HCT116 (cell line): ENCODE results near the gene LRSAM1. TPM values are rescaled to one million over a fixed set of nuclear protein-coding genes. Genes with fewer than 3 reads are reported as not detected.

Experiments
- ATAC-seq: fragments of 200-7000 bp; cut with Tn5 transposase; 2 replicates; pipeline ENCODE4 v1.9.1; 2020; ENCODE audit warnings: mild to moderate bottlenecking, moderate library complexity
- BruUV-seq: library from RNA; stranded (reverse); fragments of 400-500 nt; replicated peaks from 2 replicates; lab custom pipeline; 2021; lab: Mats Ljungman, UMichigan
- CTCF ChIA-PET: fragments of 300-600 bp; sonication (Branson Sonifier 250); formaldehyde crosslinking; loops from one replicate; lab custom pipeline; 2021; ENCODE audit warnings: antibody characterized with exemption; lab: Charles Lee
- POLR2A ChIA-PET: fragments of 300-600, 350-600 bp; sonication (Branson Sonifier 250); formaldehyde crosslinking; loops from one replicate; lab custom pipeline; 2021; ENCODE audit warnings: antibody characterized with exemption; lab: Charles Lee
- RAD21 ChIA-PET, 2 experiments: fragments of 300-600 bp; sonication (Branson Sonifier 250); formaldehyde crosslinking; loops; one replicate each; lab custom pipeline; 2023; ENCODE audit warnings: low total read pairs in 2 of 2; ENCODE audit not compliant: uncharacterized antibody in 2 of 2, unreplicated experiment in 2 of 2, low non-redundant PET in 1 of 2; lab: Charles Lee
- DNase-seq: peaks from one replicate; pipeline ENCODE4 v3.0.0-alpha.2; 2010; ENCODE audit warnings: low read depth, low spot score
- H2AFZ ChIP-seq: fragments of 200-600 bp; shearing (Covaris generic), sonication (generic); 2 replicates; pipeline ENCODE4 v1.6.1; 2017; ENCODE audit warnings: low read depth, mixed run types, mixed read lengths, antibody characterized with exemption, low read length; ENCODE audit not compliant: poor library complexity, severe bottlenecking
- H3K27ac ChIP-seq: 2 replicates; pipeline ENCODE4 v1.5.1; 2012; ENCODE audit warnings: low read depth, low read length
- H3K27me3 ChIP-seq: fragments of 200-600 bp; sonication (generic); 2 replicates; pipeline ENCODE4 v1.6.1; 2016; ENCODE audit warnings: mixed run types, low read length, mixed read lengths; ENCODE audit not compliant: insufficient read depth
- H3K36me3 ChIP-seq, 2 experiments: fragments of 200-500 bp in 1 of 2; fragments of 200-600 bp in 1 of 2; sonication (Bioruptor generic) in 1 of 2; sonication (generic) in 1 of 2; 2 replicates each; pipeline versions ENCODE4 v1.5.1 to v1.6.1; 2014 to 2016; ENCODE audit warnings: low read length in 2 of 2, inconsistent platforms in 1 of 2, mixed read lengths in 1 of 2, mixed run types in 1 of 2; ENCODE audit not compliant: insufficient read depth in 2 of 2, control insufficient read depth in 1 of 2
- H3K4me1 ChIP-seq, 2 experiments: fragments of 200-600 bp in 1 of 2; sonication (generic) in 1 of 2; 2 replicates each; pipeline versions ENCODE4 v1.5.1 to v1.6.1; 2012 to 2017; ENCODE audit warnings: low read length in 2 of 2, inconsistent platforms in 1 of 2, mild to moderate bottlenecking in 1 of 2, mixed read lengths in 1 of 2, mixed run types in 1 of 2, moderate library complexity in 1 of 2; ENCODE audit not compliant: insufficient read depth in 2 of 2, control insufficient read depth in 1 of 2
- H3K4me2 ChIP-seq: fragments of 200-600 bp; sonication (generic); 2 replicates; pipeline ENCODE4 v1.6.1; 2017; ENCODE audit warnings: mixed run types, low read length, mixed read lengths
- H3K4me3 ChIP-seq, 2 experiments: fragments of 200-600 bp in 1 of 2; sonication (generic) in 1 of 2; replicated peaks in 1 of 2; 2 replicates each; pipeline ENCODE4 v1.5.1; 2011 to 2016; ENCODE audit warnings: low read length in 2 of 2, control low read depth in 1 of 2, low read depth in 1 of 2, mild to moderate bottlenecking in 1 of 2, mixed read lengths in 1 of 2, mixed run types in 1 of 2
- H3K79me2 ChIP-seq: fragments of 200-600 bp; sonication (generic); 2 replicates; pipeline ENCODE4 v1.6.1; 2017; ENCODE audit warnings: mild to moderate bottlenecking, mixed run types, low read length, moderate library complexity, mixed read lengths; ENCODE audit not compliant: insufficient read depth
- H3K9ac ChIP-seq: fragments of 200-600 bp; sonication (generic); 2 replicates; pipeline ENCODE4 v1.6.1; 2016; ENCODE audit warnings: low read length, mixed read lengths
- H3K9me2 ChIP-seq: fragments of 200-600 bp; sonication (generic), shearing (Covaris generic); 2 replicates; pipeline ENCODE4 v1.6.1; 2017; ENCODE audit warnings: mixed run types, mild to moderate bottlenecking, moderate library complexity; ENCODE audit not compliant: insufficient read depth
- H3K9me3 ChIP-seq, 2 experiments: fragments of 200-500 bp in 1 of 2; fragments of 200-600 bp in 1 of 2; sonication (Bioruptor generic) in 1 of 2; sonication (generic) in 1 of 2; 2 replicates each; pipeline ENCODE4 v1.6.1; 2014 to 2017; ENCODE audit warnings: low read length in 2 of 2, mixed read lengths in 2 of 2, inconsistent platforms in 1 of 2, low read depth in 1 of 2, mild to moderate bottlenecking in 1 of 2, mixed run types in 1 of 2, moderate library complexity in 1 of 2; ENCODE audit not compliant: control insufficient read depth in 1 of 2, insufficient read depth in 1 of 2
- H4K20me1 ChIP-seq: fragments of 200-600 bp; sonication (generic), shearing (Covaris generic); 2 replicates; pipeline ENCODE4 v1.6.1; 2017; ENCODE audit warnings: mixed run types, mild to moderate bottlenecking, moderate library complexity; ENCODE audit not compliant: insufficient read depth
- CBX3 ChIP-seq: IDR thresholded peaks from 2 replicates; pipeline ENCODE4 v1.6.1; 2012; ENCODE audit warnings: low read depth
- CEBPB ChIP-seq: IDR thresholded peaks from 2 replicates; pipeline ENCODE4 v1.6.1; 2012; ENCODE audit warnings: low read depth
- EGR1 ChIP-seq: IDR thresholded peaks from 2 replicates; pipeline ENCODE4 v1.6.1; 2012; ENCODE audit warnings: low read depth
- EZH2 ChIP-seq: fragments of 200-600 bp; sonication (generic); IDR thresholded peaks from 2 replicates; pipeline ENCODE4 v1.6.1; 2017; ENCODE audit warnings: antibody characterized with exemption, mixed run types
- EZH2phosphoT487 ChIP-seq: fragments of 200-600 bp; IDR thresholded peaks from 2 replicates; pipeline ENCODE4 v1.6.1; 2018; ENCODE audit warnings: antibody characterized with exemption, borderline replicate concordance
- POLR2A ChIP-seq: IDR thresholded peaks from 2 replicates; pipeline ENCODE4 v1.7.0; 2011; ENCODE audit warnings: borderline replicate concordance; ENCODE audit not compliant: insufficient read depth, insufficient read length; ENCODE audit errors: extremely low read depth
- RAD21 ChIP-seq: IDR thresholded peaks from 2 replicates; pipeline ENCODE4 v1.6.1; 2012; ENCODE audit warnings: low read depth, mild to moderate bottlenecking
- SIN3A ChIP-seq: IDR thresholded peaks from 2 replicates; pipeline ENCODE4 v1.6.1; 2012; ENCODE audit warnings: low read depth
- SP1 ChIP-seq: IDR thresholded peaks from 2 replicates; pipeline ENCODE4 v1.6.1; 2012; ENCODE audit warnings: low read depth
- TCF7L2 ChIP-seq: IDR thresholded peaks from 2 replicates; pipeline ENCODE4 v1.7.0; 2011; ENCODE audit warnings: borderline replicate concordance, inconsistent platforms; ENCODE audit not compliant: insufficient read depth, insufficient read length; ENCODE audit errors: extremely low read depth
- YY1 ChIP-seq: IDR thresholded peaks from 2 replicates; pipeline ENCODE4 v1.6.1; 2011; ENCODE audit warnings: low read length, low read depth, moderate library complexity, mild to moderate bottlenecking; ENCODE audit not compliant: insufficient replicate concordance; ENCODE audit errors: extremely low read depth
- ZNF274 ChIP-seq: fragments of 200-500 bp; sonication (Bioruptor generic); IDR thresholded peaks from 2 replicates; pipeline ENCODE4 v1.6.1; 2014; ENCODE audit warnings: mild to moderate bottlenecking, low read depth, low read length, inconsistent platforms
- intact Hi-C: fragments of 100-400 bp; cut with micrococcal nuclease; formaldehyde crosslinking; loops from 2 replicates; pipeline ENCODE4 v1.10.0; 2022
- total RNA-seq: library from RNA; stranded (reverse); gene quantifications from one replicate; pipeline ENCODE4 v1.2.1, GENCODE V29; 2021; ENCODE audit not compliant: unreplicated experiment
- TF ChIP-seq, protein P1 (sequence below): IDR thresholded peaks from 2 replicates; pipeline ENCODE4 v1.6.1; 2011; ENCODE audit warnings: mild to moderate bottlenecking, low read length, moderate library complexity; ENCODE audit not compliant: insufficient replicate concordance; ENCODE audit errors: extremely low read depth
- TF ChIP-seq, protein P2 (sequence below), 3 experiments: fragments of 200-600 bp in 1 of 3; sonication (generic) in 1 of 3; IDR thresholded peaks in 2 of 3; conservative IDR thresholded peaks in 1 of 3; 2 replicates each; pipeline ENCODE4 v1.5.1; 2012 to 2017; ENCODE audit warnings: low read depth in 2 of 3, low read length in 2 of 3, antibody characterized with exemption in 1 of 3, borderline replicate concordance in 1 of 3, control low read depth in 1 of 3, mild to moderate bottlenecking in 1 of 3, mixed read lengths in 1 of 3, mixed run types in 1 of 3, moderate library complexity in 1 of 3; ENCODE audit not compliant: insufficient read depth in 1 of 3
- TF ChIP-seq, protein P3 (sequence below): IDR thresholded peaks from 2 replicates; pipeline ENCODE4 v1.6.1; 2012
- TF ChIP-seq, protein P4 (sequence below): IDR thresholded peaks from 2 replicates; pipeline ENCODE4 v1.6.1; 2012

Gene LRSAM1
- total RNA-seq, 1 experiment from 2014 or later, result 25.9 TPM

DNA sequence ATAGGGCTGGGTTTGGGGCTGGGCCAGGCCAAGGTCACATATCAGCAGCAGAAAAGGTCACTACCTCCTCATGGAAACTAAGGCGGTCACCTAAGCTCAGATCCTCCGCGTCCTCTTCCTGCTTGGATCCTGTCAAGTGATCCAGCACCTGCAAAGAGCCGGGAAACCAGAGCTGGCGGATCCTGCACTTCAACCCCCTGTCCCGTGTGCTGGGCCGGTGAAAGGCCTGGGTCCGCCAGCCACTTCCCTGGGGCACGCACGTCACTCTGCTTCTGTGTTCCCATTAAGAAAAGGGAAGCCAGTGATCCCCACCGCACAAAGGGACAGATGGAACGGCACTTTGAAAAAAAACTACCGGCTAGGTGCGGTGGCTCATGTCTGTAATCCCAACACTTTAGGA, 99.4 kb downstream of the LRSAM1 start:
- no peaks in the 10 kb centered on the region for H4K20me1 ChIP-seq
- CTCF ChIA-PET, result no interaction called here
- no peak overlapping the region for H3K4me3 ChIP-seq
- peaks cover 15 to 59% of the 10 kb centered on the region in 2 experiments for H3K4me1 ChIP-seq
- peaks cover 96% of the 10 kb centered on the region for H3K79me2 ChIP-seq
- no peak overlapping the region for H3K9ac ChIP-seq
- no peaks in the 10 kb centered on the region for H3K9me2 ChIP-seq
- H2AFZ ChIP-seq, result no peak overlapping the region
- no peaks in the 10 kb centered on the region for H3K9me3 ChIP-seq
- RAD21 ChIA-PET, result no interaction called here
- BruUV-seq, result no TSS peak
- POLR2A ChIA-PET, result no interaction called here
- H3K36me3 ChIP-seq, result peaks cover 0 to 19% of the 10 kb centered on the region in 2 experiments; a peak in 1 of 4 replicates
- DNase-seq (no peak), ATAC-seq (no peak)
- intact Hi-C loops, result no loop called here
- no peak overlapping the region for H3K4me2 ChIP-seq
- TF ChIP-seq, protein P1, sequence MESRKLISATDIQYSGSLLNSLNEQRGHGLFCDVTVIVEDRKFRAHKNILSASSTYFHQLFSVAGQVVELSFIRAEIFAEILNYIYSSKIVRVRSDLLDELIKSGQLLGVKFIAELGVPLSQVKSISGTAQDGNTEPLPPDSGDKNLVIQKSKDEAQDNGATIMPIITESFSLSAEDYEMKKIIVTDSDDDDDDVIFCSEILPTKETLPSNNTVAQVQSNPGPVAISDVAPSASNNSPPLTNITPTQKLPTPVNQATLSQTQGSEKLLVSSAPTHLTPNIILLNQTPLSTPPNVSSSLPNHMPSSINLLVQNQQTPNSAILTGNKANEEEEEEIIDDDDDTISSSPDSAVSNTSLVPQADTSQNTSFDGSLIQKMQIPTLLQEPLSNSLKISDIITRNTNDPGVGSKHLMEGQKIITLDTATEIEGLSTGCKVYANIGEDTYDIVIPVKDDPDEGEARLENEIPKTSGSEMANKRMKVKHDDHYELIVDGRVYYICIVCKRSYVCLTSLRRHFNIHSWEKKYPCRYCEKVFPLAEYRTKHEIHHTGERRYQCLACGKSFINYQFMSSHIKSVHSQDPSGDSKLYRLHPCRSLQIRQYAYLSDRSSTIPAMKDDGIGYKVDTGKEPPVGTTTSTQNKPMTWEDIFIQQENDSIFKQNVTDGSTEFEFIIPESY, result no peak
- TF ChIP-seq TCF7L2 (no peak), EGR1 (no peak), CEBPB (no peak), YY1 (no peak), CBX3 (no peak), RAD21 (no peak), POLR2A (no peak), SP1 (no peak), EZH2 (no peak), SIN3A (no peak), EZH2phosphoT487 (no peak), ZNF274 (no peak)
- TF ChIP-seq, protein P2, sequence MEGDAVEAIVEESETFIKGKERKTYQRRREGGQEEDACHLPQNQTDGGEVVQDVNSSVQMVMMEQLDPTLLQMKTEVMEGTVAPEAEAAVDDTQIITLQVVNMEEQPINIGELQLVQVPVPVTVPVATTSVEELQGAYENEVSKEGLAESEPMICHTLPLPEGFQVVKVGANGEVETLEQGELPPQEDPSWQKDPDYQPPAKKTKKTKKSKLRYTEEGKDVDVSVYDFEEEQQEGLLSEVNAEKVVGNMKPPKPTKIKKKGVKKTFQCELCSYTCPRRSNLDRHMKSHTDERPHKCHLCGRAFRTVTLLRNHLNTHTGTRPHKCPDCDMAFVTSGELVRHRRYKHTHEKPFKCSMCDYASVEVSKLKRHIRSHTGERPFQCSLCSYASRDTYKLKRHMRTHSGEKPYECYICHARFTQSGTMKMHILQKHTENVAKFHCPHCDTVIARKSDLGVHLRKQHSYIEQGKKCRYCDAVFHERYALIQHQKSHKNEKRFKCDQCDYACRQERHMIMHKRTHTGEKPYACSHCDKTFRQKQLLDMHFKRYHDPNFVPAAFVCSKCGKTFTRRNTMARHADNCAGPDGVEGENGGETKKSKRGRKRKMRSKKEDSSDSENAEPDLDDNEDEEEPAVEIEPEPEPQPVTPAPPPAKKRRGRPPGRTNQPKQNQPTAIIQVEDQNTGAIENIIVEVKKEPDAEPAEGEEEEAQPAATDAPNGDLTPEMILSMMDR (IDR thresholded peaks at IDR 0.05 in 2 of 3, conservative IDR thresholded peaks at IDR 0.05 in 1 of 3; ENCODE audit: borderline replicate concordance in 1 of 3, insufficient read depth in 1 of 3, low read depth in 2 of 3, low read length in 2 of 3), result no peak
- TF ChIP-seq, protein P3, sequence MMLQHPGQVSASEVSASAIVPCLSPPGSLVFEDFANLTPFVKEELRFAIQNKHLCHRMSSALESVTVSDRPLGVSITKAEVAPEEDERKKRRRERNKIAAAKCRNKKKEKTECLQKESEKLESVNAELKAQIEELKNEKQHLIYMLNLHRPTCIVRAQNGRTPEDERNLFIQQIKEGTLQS, result no peak
- TF ChIP-seq, protein P4, sequence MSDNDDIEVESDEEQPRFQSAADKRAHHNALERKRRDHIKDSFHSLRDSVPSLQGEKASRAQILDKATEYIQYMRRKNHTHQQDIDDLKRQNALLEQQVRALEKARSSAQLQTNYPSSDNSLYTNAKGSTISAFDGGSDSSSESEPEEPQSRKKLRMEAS, result no peak
- H3K27me3 ChIP-seq, result no peaks in the 10 kb centered on the region
- no peak overlapping the region for H3K27ac ChIP-seq
